ENCODE results near the gene SULF2.
"Not testable (repeated sequence)": the region's sequence is repeated elsewhere in the genome, so short reads cannot be mapped to it uniquely, and the experiment has no call there.

The SULF2 gene

GRCh38 chr20:47804224-47804825 is 19.0 kb upstream of the SULF2 start:
- DNase-seq: not testable (repeated sequence)

GRCh38 chr20:47802975-47803374 is 17.7 kb upstream of the SULF2 start:
- DNase-seq: no peak

GRCh38 chr20:47802226-47802920 is 17.1 kb upstream of the SULF2 start:
- DNase-seq: no peak

- no peak for DNase-seq
Measured at GRCh38 chr20:47801759-47802158, 16.5 kb upstream of the SULF2 start.

- no peak for DNase-seq
Measured at GRCh38 chr20:47801079-47801478, 15.8 kb upstream of the SULF2 start.

GRCh38 chr20:47800623-47801022 is 15.3 kb upstream of the SULF2 start:
- peak; percentile 69 for DNase-seq

- no peak for DNase-seq
Measured at GRCh38 chr20:47799116-47799715, 13.9 kb upstream of the SULF2 start.

GRCh38 chr20:47796971-47797370 is 11.7 kb upstream of the SULF2 start:
- DNase-seq: no peak

GRCh38 chr20:47795214-47795907 is 10.1 kb upstream of the SULF2 start:
- no peak for DNase-seq

GRCh38 chr20:47794264-47794663 is 9.0 kb upstream of the SULF2 start:
- not testable (repeated sequence) for DNase-seq

GRCh38 chr20:47792021-47792618 is 6.8 kb upstream of the SULF2 start:
- peak; percentile 36 for DNase-seq

GRCh38 chr20:47791084-47791599 is 5.9 kb upstream of the SULF2 start:
- DNase-seq: no peak

- no peak for DNase-seq
Measured at GRCh38 chr20:47790580-47790965, 5.3 kb upstream of the SULF2 start.

- DNase-seq: no peak
Measured at GRCh38 chr20:47789764-47790579, 4.7 kb upstream of the SULF2 start.

GRCh38 chr20:47789081-47789763 is 3.9 kb upstream of the SULF2 start:
- DNase-seq: no peak

- no peak for DNase-seq
Measured at GRCh38 chr20:47788741-47789080, 3.4 kb upstream of the SULF2 start.

- no peak for DNase-seq
Measured at GRCh38 chr20:47786765-47787107, 1.5 kb upstream of the SULF2 start.

GRCh38 chr20:47785854-47786764 is 828 bp upstream of the SULF2 start:
- peak; percentile 32 for DNase-seq

GRCh38 chr20:47784599-47785310 is 526 bp downstream of the SULF2 start:
- peak; percentile 21 for DNase-seq

Measured in NCI-H1694 (cell line).